GM10266 (cell line): ENCODE results near the gene NKX2-3.

Experiments
- DNase-seq: peaks from one replicate; pipeline ENCODE4 v3.0.0; 2012; ENCODE audit errors: extremely low spot score
- CTCF ChIP-seq: IDR thresholded peaks from 2 replicates; pipeline ENCODE4 v1.5.1; 2012; ENCODE audit warnings: mild to moderate bottlenecking, low read depth; ENCODE audit not compliant: control insufficient read depth, insufficient read depth; ENCODE audit errors: missing control alignments

Gene NKX2-3

GRCh38 chr10:99558708-99559107 is 26.0 kb downstream of the NKX2-3 start:
- no peak for DNase-seq
- no peak for TF ChIP-seq CTCF

DNA sequence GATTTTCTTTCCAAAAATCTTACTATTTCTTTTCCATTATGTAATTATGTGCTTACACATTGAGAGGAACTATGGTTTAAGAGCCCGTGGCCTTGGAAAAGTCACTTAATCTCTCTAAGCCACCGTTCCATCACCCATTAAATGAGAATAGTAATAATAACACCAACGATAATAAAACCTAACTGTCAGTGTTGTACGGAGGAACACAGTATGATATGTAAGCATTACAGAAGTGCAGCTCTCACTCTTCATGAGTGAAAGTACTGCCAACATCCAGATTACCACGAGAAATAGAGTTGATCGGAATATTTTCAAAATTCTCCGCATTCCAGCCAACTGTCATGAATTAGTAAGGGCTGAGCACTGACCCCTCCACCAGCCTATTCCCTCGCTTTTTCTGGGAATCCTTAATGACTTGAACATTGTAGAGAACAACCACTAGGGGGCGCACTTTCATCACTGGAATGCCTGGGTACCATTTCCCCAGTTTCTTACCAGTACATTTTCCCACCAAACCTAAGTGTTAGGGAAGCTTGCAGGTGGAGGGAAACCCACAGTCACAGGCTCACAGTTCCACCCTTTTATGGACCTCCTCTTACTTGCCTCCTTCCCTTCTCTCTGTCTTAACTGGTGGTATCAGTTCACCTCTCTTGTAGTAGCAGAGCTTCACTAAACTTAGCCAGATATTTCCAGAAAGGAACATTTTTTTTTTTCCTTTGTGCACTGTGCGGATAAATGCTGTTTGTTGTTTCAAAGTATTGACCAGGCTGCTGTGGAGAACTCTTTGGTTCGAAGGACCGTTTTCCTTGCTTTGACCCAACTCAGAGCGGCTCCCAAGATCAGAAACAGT is 27.8 kb downstream of the NKX2-3 start:
- DNase-seq, result no peak
- TF ChIP-seq CTCF, result peak; percentile 67

DNA sequence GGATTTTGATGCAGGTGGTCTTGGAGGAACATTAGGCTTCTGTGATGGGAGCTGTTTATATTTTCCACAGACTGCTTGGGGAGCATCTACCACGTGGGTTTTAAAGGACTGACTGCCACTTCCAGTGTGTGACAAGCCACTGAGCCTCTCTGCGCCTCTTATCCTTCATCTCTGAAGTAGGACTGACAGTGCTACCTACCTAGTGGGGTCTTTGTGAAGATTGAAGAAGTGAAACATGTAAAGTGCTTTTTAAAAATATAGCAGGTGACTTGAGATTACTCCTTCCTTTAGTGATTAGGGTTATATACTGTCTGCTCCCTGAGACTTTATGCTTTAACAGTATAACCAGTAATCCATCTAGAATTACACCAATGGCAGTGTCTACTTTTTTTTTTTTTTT is 29.9 kb downstream of the NKX2-3 start:
- DNase-seq, result no peak
- TF ChIP-seq CTCF, result no peak

DNA sequence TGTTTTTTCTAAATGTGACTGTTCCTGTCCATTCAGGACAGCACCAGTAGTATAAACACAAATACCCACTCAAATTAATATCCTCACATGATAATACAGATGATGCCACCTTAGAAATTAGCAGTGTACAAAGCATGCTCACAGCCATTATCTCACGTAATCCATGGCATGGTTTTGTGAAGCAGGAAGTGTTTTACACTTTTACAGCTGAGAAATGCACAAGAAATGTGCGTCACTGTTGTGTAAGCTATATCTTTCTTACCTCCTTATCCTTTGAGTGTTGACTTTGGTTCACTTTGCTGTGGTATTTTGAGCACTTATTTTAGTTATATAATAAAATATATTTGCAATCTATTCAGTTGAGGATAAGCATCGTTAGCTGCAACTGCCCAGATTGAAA is 31.6 kb downstream of the NKX2-3 start:
- DNase-seq, result no peak
- TF ChIP-seq CTCF, result no peak

GRCh38 chr10:99565166-99565565 is 32.4 kb downstream of the NKX2-3 start:
- DNase-seq, result no peak
- no peak for TF ChIP-seq CTCF

DNA sequence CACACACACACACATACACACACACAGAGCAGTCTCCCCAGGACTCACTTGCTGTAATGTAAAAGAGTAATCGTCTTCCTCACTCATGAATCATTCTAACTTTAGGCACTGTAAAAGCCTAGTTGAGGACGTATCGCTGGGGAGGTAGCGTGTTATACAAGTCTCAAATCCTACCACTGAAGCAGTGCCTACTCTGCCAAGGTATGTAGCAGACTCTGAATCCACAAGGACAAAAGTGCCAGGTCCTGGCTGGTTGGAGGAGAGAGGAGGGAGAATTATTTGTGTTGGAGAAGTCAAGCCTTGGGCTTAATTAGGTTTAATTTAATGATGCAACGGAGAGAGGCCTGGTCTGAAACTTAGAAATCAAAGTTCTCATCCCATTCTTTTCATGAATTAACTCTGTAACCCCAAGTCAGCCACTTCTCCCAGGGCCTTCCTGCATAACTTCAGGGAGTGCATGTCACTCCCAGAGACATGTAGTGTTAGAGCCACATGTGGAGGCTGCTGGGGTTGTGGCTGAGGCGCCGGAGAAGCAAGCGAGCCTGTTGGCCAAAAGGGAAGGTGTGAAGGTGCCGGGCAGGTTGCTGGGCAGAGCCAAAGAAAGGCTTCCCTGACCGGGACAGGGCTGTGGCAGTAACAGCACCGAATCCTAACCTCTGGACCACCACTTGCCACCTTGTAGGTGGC is 36.7 kb downstream of the NKX2-3 start:
- DNase-seq, result no peak
- no peak for TF ChIP-seq CTCF

- no peak for DNase-seq
- no peak for TF ChIP-seq CTCF
Measured at GRCh38 chr10:99569961-99570360, 37.2 kb downstream of the NKX2-3 start.
